HEK293 (cell line): ENCODE measurements around the gene AP1B1.

ENCODE experiments used
- CTCF ChIP-seq: fragments of 450-650 bp; formaldehyde crosslinking; IDR thresholded peaks from 2 replicates; pipeline ENCODE4 v1.5.1; 2016; ENCODE audit warnings: missing biosample characterization, missing genetic modification characterization
- KLF1 ChIP-seq: fragments of 450-650 bp; formaldehyde crosslinking; IDR thresholded peaks from 2 replicates; pipeline ENCODE4 v1.5.1; 2016; ENCODE audit warnings: missing biosample characterization, missing genetic modification characterization
- REST ChIP-seq: fragments of 450-650 bp; formaldehyde crosslinking; IDR thresholded peaks from 2 replicates; pipeline ENCODE4 v1.5.1; 2016; ENCODE audit warnings: missing biosample characterization, missing genetic modification characterization
- SETDB1 ChIP-seq: IDR thresholded peaks from one replicate; pipeline ENCODE4 v1.6.1; 2017; ENCODE audit warnings: mild to moderate bottlenecking, low read length, moderate library complexity, mixed read lengths; ENCODE audit not compliant: insufficient read length
- TCF7L2 ChIP-seq: IDR thresholded peaks from 2 replicates; pipeline ENCODE4 v1.6.1; 2011; ENCODE audit warnings: low read depth, mild to moderate bottlenecking, inconsistent platforms, low read length, moderate library complexity, borderline replicate concordance
- ZNF2 ChIP-seq: fragments of 450-650 bp; formaldehyde crosslinking; IDR thresholded peaks from 2 replicates; pipeline ENCODE4 v1.5.1; 2016; ENCODE audit warnings: missing biosample characterization, missing genetic modification characterization
- ZNF335 ChIP-seq: fragments of 450-650 bp; formaldehyde crosslinking; conservative IDR thresholded peaks from 2 replicates; pipeline ENCODE4 v1.5.1; 2016; ENCODE audit warnings: missing biosample characterization, missing genetic modification characterization
- ZNF510 ChIP-seq: fragments of 450-650 bp; formaldehyde crosslinking; IDR thresholded peaks from 2 replicates; pipeline ENCODE4 v1.5.1; 2018; ENCODE audit warnings: mild to moderate bottlenecking, missing genetic modification characterization, missing biosample characterization; ENCODE audit not compliant: insufficient replicate concordance
- ZNF76 ChIP-seq: fragments of 450-650 bp; formaldehyde crosslinking; IDR thresholded peaks from 2 replicates; pipeline ENCODE4; 2016; ENCODE audit warnings: low read depth, missing biosample characterization, missing genetic modification characterization, borderline replicate concordance

- TF ChIP-seq ZNF335 (no peak), SETDB1 (no peak), TCF7L2 (no peak), REST (tag by site-specific recombination) (no peak), KLF1 (no peak), CTCF (tag by site-specific recombination) (no peak), ZNF510 (tag by site-specific recombination) (no peak), ZNF2 (tag by site-specific recombination) (no peak), ZNF76 (tag by site-specific recombination) (no peak)
Measured at GRCh38 chr22:29308791-29309262, 79.5 kb downstream of the AP1B1 start.
